OCI-LY3 (cell line): ENCODE results near the gene HSD3B2.

ENCODE experiments used
- EZH2phosphoT487 ChIP-seq: fragments of 200-600 bp; shearing (Covaris generic); IDR thresholded peaks from 2 replicates; pipeline ENCODE4 v1.6.1; 2018; ENCODE audit warnings: antibody characterized with exemption, mixed run types, low read depth
- TF ChIP-seq, protein P1 (sequence below): fragments of 200-600, 300-600 bp; sonication (generic); IDR thresholded peaks from 2 replicates; pipeline ENCODE4 v1.5.1; 2014; ENCODE audit warnings: antibody characterized with exemption, low read length, low read depth

DNA sequence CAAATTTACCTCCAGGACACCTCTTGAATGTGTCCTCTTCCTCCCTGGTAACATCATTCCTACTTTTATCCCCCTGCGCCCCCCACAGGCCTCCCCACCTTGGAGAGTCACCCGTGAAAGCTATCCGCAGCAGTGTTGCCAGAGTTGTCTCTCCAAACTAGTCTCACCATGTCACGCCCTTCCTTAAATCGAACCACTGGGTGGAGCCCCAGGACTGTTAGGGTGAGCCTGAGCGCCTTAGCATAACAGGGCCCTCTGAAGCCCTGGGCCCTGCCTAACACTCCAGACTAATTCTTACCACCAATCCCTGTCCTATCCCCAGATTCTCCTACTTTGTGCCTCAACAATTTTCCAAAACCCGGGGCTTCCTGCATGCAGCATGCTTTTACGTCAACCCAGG, 35.0 kb downstream of the HSD3B2 start:
- TF ChIP-seq, protein P1, sequence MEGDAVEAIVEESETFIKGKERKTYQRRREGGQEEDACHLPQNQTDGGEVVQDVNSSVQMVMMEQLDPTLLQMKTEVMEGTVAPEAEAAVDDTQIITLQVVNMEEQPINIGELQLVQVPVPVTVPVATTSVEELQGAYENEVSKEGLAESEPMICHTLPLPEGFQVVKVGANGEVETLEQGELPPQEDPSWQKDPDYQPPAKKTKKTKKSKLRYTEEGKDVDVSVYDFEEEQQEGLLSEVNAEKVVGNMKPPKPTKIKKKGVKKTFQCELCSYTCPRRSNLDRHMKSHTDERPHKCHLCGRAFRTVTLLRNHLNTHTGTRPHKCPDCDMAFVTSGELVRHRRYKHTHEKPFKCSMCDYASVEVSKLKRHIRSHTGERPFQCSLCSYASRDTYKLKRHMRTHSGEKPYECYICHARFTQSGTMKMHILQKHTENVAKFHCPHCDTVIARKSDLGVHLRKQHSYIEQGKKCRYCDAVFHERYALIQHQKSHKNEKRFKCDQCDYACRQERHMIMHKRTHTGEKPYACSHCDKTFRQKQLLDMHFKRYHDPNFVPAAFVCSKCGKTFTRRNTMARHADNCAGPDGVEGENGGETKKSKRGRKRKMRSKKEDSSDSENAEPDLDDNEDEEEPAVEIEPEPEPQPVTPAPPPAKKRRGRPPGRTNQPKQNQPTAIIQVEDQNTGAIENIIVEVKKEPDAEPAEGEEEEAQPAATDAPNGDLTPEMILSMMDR, result peak; percentile 51
- TF ChIP-seq EZH2phosphoT487, result no peak
